Neural progenitor cell (in vitro differentiated cells): ENCODE data around the gene MPPED2. TPM values are rescaled to one million over a fixed set of nuclear protein-coding genes. Genes with fewer than 3 reads are reported as not detected.

Source experiments
- DNase-seq: peaks from one replicate; pipeline ENCODE4 v3.0.0-alpha.2; 2016; ENCODE audit warnings: low spot score
- H2AFZ ChIP-seq: fragments of 200-600 bp; sonication (generic); replicated peaks from 2 replicates; pipeline ENCODE4 v1.6.1; 2016; ENCODE audit warnings: antibody characterized with exemption
- H3F3A ChIP-seq: fragments of 200-600 bp; sonication (generic); 2 replicates; pipeline ENCODE4 v1.6.1; 2016; ENCODE audit warnings: antibody characterized with exemption, low read depth
- H3K27ac ChIP-seq: fragments of 200-600 bp; sonication (generic); 2 replicates; pipeline ENCODE4 v1.5.1; 2016; ENCODE audit warnings: mild to moderate bottlenecking
- H3K27me3 ChIP-seq: fragments of 200-600 bp; sonication (generic); 2 replicates; pipeline ENCODE4 v1.6.1; 2016; ENCODE audit warnings: mild to moderate bottlenecking, moderate library complexity
- H3K36me3 ChIP-seq: fragments of 200-600 bp; sonication (generic); 2 replicates; pipeline ENCODE4 v1.5.1; 2016
- H3K4me1 ChIP-seq: fragments of 200-600 bp; sonication (generic); 2 replicates; pipeline ENCODE4 v1.6.1; 2016; ENCODE audit warnings: mixed run types
- H3K4me2 ChIP-seq: fragments of 200-600 bp; sonication (generic); 2 replicates; pipeline ENCODE4 v1.6.1; 2016
- H3K4me3 ChIP-seq: fragments of 200-600 bp; sonication (generic); 2 replicates; pipeline ENCODE4 v1.5.1; 2016
- H3K79me2 ChIP-seq: fragments of 200-600 bp; sonication (generic); 2 replicates; pipeline ENCODE4 v1.6.1; 2016; ENCODE audit warnings: low read depth
- H3K9ac ChIP-seq: fragments of 200-600 bp; sonication (generic); 2 replicates; pipeline ENCODE4 v1.6.1; 2016
- H3K9me3 ChIP-seq: fragments of 200-600 bp; sonication (generic); 2 replicates; pipeline ENCODE4 v1.5.1; 2016; ENCODE audit warnings: low read depth
- H4K20me1 ChIP-seq: fragments of 200-600 bp; sonication (generic); 2 replicates; pipeline ENCODE4 v1.6.1; 2016; ENCODE audit warnings: low read depth
- H3K27ac Mint-ChIP-seq: 3 replicates; pipeline ENCODE4 v1.8.0; 2021; ENCODE audit warnings: mixed read lengths
- H3K27me3 Mint-ChIP-seq: 2 replicates; pipeline ENCODE4 v1.8.0; 2022; ENCODE audit warnings: low read depth, mild to moderate bottlenecking, inconsistent platforms, moderate library complexity, mixed read lengths; ENCODE audit not compliant: insufficient read depth
- H3K36me3 Mint-ChIP-seq: 3 replicates; pipeline ENCODE4 v1.8.0; 2021; ENCODE audit warnings: mixed read lengths
- H3K4me1 Mint-ChIP-seq: 3 replicates; pipeline ENCODE4 v1.8.0; 2021; ENCODE audit warnings: mixed read lengths
- H3K4me3 Mint-ChIP-seq: 3 replicates; pipeline ENCODE4 v1.8.0; 2021; ENCODE audit warnings: mild to moderate bottlenecking, moderate library complexity, mixed read lengths
- H3K9me3 Mint-ChIP-seq: 3 replicates; pipeline ENCODE4 v1.8.0; 2020; ENCODE audit warnings: mixed read lengths
- CTCF ChIP-seq: fragments of 200-600 bp; sonication (generic); IDR thresholded peaks from 2 replicates; pipeline ENCODE4 v1.5.1; 2017; ENCODE audit warnings: antibody characterized with exemption, mild to moderate bottlenecking
- EZH2 ChIP-seq: fragments of 200-600 bp; sonication (generic); IDR thresholded peaks from 2 replicates; pipeline ENCODE4 v1.6.1; 2017; ENCODE audit warnings: antibody characterized with exemption, mild to moderate bottlenecking, moderate library complexity
- EZH2phosphoT487 ChIP-seq: fragments of 200-600 bp; sonication (generic); IDR thresholded peaks from 2 replicates; pipeline ENCODE4 v1.6.1; 2017; ENCODE audit warnings: antibody characterized with exemption
- total RNA-seq: library from RNA; depleted of rRNA; stranded (reverse); fragments of >200 nt; gene quantifications from 2 replicates; pipeline ENCODE4 v1.2.3, GENCODE V29; 2015; ENCODE audit warnings: low replicate concordance

Gene MPPED2
- total RNA-seq, 1 donor from 2014 or later = 3.4 TPM

DNA sequence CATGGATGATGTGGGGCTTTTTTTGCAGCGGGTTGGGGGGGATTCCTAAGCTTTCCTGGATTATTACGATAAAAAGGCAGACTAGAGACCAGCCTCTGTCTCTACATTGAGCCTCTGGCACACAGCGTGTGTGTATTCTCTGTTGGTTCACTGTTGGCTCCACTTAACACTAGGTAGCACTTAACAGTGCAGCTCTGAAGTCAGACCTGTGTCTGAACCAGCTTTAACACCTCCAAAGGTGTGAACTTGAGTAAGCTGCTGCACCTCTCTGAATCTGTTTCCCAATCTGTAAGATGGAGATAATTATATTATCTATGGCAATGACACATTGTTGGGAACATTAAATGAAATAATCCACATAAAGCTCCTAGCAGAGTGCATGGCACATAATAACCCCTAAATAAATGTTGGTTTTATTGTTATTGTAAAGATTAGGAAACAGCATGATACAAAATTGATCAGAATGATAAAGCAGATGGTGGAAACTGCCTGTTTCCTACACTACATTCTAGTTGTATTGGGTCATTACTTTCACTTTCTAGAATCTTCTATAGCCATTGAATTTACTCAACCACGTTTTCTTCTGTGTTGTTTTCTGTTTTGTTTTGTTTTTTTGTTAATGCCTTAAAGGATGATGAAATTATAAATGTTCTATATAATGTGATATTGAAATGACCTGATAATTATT, 154.9 kb downstream of the MPPED2 start:
- no peaks in the 10 kb centered on the region for H3F3A ChIP-seq
- no peaks in the 10 kb centered on the region for H3K79me2 ChIP-seq
- Mint-ChIP-seq H3K27me3 (peaks cover 3% of the 10 kb centered on the region), H3K9me3 (no peaks in the 10 kb centered on the region), H3K27ac (no peak overlapping the region), H3K4me3 (no peak overlapping the region), H3K36me3 (no peaks in the 10 kb centered on the region), H3K4me1 (peaks cover 4% of the 10 kb centered on the region)
- no peak for TF ChIP-seq CTCF
- no peak for TF ChIP-seq EZH2
- H3K9ac ChIP-seq = no peak overlapping the region
- no peaks in the 10 kb centered on the region for H4K20me1 ChIP-seq
- no peak for DNase-seq
- H3K36me3 ChIP-seq = no peaks in the 10 kb centered on the region
- no peaks in the 10 kb centered on the region for H3K9me3 ChIP-seq
- no peak overlapping the region for H3K4me2 ChIP-seq
- H3K27me3 ChIP-seq = no peaks in the 10 kb centered on the region
- no peak overlapping the region for H3K27ac ChIP-seq
- H3K4me1 ChIP-seq = no peaks in the 10 kb centered on the region
- no peak overlapping the region for H3K4me3 ChIP-seq
- H2AFZ ChIP-seq = no peak overlapping the region

GRCh38 chr11:30429550-30429949, 156.6 kb downstream of the MPPED2 start:
- H3K9me3 Mint-ChIP-seq = no peaks in the 10 kb centered on the region
- Histone ChIP-seq H3K27me3 (no peaks in the 10 kb centered on the region), H3F3A (no peaks in the 10 kb centered on the region), H3K4me2 (no peak overlapping the region), H2AFZ (no peak overlapping the region), H3K27ac (no peak overlapping the region), H3K79me2 (no peaks in the 10 kb centered on the region), H3K4me3 (no peak overlapping the region), H3K9ac (no peak overlapping the region), H3K36me3 (no peaks in the 10 kb centered on the region), H3K4me1 (peaks cover 16% of the 10 kb centered on the region), H3K9me3 (no peaks in the 10 kb centered on the region), H4K20me1 (no peaks in the 10 kb centered on the region)
- peaks cover 18% of the 10 kb centered on the region for H3K4me1 Mint-ChIP-seq
- TF ChIP-seq EZH2phosphoT487 (no peak), CTCF (no peak), EZH2 (no peak)
- no peak overlapping the region for H3K4me3 Mint-ChIP-seq
- no peak for DNase-seq
- no peaks in the 10 kb centered on the region for H3K36me3 Mint-ChIP-seq
- no peak overlapping the region for H3K27ac Mint-ChIP-seq
- H3K27me3 Mint-ChIP-seq = peaks cover 3% of the 10 kb centered on the region

DNA sequence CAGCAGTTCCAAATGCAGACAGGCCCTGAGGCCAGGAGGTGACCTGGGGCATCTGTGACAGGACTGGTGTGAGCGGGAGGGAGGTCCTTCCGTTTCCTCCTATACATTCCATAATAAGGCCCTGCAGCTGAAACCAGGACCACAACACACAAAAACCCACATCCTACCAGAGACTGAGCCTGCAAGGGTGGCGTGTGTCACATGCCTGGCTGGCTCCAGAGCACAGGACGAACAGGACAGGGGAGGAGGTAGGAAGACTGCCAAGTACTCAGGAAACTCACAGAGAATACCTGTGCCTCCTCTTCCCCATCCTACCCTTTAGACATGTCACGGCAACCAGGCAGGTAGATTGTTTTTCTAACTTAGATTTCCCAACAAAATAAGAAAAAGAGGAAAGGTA, 159.4 kb downstream of the MPPED2 start:
- Histone ChIP-seq H3K27ac (no peak overlapping the region), H2AFZ (no peak overlapping the region), H3K9ac (no peak overlapping the region), H3K4me3 (no peak overlapping the region), H3K4me2 (no peak overlapping the region), H3K4me1 (peaks cover 44% of the 10 kb centered on the region), H4K20me1 (no peaks in the 10 kb centered on the region), H3K9me3 (no peaks in the 10 kb centered on the region), H3K27me3 (no peaks in the 10 kb centered on the region), H3K79me2 (no peaks in the 10 kb centered on the region), H3K36me3 (no peaks in the 10 kb centered on the region), H3F3A (peaks cover 16% of the 10 kb centered on the region)
- Mint-ChIP-seq H3K4me3 (no peak overlapping the region), H3K36me3 (no peaks in the 10 kb centered on the region), H3K9me3 (no peaks in the 10 kb centered on the region), H3K27me3 (peaks cover 3% of the 10 kb centered on the region), H3K4me1 (peaks cover 45% of the 10 kb centered on the region), H3K27ac (no peak overlapping the region)
- no peak for DNase-seq
- TF ChIP-seq EZH2 (no peak), EZH2phosphoT487 (no peak), CTCF (no peak)
